NCI-H526 (cell line): ENCODE data around the gene TTC28.
"Not testable (repeated sequence)": the region's sequence is repeated elsewhere in the genome, so short reads cannot be mapped to it uniquely, and the experiment has no call there.

Experiments
- DNase-seq, 2 experiments: peaks; one replicate each; lab custom pipeline; 2025; lab: John Stamatoyannopoulos, UW

The TTC28 gene

DNA sequence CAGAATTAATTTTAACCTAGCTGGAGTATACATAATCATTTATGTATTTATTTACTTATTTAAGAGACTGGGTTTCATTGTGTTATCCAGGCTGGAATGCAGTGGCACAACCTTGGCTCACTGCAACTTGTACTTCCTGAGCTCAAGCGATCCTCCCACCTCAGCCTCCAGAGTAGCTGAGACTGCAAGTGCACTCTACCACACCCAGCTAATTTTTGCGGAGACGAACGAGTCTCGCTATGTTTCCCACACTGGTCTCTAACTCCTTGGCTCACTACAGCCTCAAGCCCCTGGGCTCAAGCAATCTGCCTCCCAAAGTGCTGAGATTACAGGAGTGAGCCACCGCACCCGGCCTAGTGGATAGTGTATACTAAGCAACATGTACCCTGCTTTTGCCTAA lies 1.5 kb downstream of the TTC28 start:
- not testable (repeated sequence) for DNase-seq

DNA sequence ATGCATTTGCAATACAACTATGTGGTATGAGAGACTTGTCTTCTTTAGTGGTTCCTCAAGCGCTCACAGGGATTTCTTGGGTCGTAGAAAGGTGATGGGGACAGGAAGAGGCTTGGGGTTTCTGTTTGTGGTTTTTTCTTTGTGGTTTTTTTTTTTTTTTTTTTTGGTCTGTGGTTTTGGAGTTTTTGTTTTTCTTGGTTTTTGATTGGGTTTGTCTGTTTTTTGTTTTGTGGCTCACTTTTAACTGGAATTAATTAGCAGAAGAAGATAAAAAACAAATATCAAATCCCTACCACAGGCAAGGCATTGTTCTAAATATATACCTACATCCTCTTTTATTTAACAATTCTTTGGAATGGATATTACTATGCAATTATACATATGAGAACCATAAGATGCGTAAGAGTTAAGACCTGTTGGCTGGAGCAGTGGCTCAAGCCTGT lies 5.5 kb downstream of the TTC28 start:
- DNase-seq: no peak

DNA sequence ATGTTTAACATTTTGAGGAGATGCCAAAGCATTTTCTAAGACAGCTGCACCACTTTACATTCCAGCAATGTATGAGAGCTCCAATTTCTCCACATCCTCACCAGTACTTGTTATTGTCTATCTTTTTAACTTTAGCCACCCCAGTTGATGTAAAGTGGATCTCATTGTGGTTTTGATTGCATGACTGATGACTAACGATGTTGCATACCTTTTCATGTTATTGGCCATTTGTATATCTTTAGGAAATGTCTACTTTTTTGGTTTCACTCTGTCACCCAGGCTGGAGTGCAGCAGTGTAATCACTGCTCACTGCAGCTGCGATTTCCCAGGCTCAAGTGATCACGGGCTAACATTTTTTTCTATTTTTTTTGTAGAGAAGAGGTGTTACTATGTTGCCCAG lies 8.9 kb downstream of the TTC28 start:
- DNase-seq: no peak

DNA sequence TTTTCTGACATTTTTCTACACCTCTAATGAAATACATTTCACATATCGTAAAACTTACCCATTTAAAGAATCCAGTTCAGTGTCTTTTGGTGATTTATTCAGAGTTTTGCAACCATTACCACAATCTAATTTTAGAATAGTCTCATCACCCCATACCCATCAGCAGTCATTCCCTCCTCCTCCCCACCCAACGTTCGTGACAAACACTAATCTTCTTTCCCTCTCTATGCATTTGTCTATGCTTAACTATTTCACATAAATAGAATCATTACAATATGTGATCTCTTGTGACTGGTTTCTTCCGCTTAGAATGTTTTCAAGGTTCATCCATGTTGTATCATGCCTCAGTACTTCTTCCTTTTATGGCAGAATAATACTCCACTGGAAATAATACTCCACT lies 9.5 kb downstream of the TTC28 start:
- DNase-seq: no peak

DNA sequence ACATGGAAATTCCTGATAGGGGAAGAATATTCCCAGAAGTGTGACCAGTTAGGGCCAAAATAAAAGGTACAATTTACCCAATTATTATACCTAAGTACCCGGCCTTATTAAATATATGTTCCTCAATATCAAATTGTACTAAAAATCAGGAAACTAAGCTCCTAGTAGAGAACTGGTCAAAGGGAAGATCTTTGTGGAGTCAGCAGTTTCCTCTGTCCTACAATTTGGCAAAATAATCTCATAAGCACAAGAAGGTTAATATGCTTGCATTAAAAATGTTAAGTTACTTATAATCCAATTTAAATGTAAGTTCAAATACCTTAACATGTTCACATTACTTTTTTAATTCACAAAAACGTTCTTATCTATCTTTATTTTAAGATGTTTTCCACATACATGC lies 10.3 kb downstream of the TTC28 start:
- no peak for DNase-seq

DNA sequence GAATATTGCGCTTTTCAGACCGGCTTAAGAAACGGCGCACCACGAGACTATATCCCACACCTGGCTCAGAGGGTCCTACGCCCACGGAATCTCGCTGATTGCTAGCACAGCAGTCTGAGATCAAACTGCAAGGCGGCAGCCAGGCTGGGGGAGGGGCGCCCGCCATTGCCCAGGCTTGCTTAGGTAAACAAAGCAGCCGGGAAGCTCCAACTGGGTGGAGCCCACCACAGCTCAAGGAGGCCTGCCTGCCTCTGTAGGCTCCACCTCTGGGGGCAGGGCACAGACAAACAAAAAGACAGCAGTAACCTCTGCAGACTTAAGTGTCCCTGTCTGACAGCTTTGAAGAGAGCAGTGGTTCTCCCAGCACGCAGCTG lies 16.1 kb downstream of the TTC28 start:
- DNase-seq: not testable (repeated sequence)

DNA sequence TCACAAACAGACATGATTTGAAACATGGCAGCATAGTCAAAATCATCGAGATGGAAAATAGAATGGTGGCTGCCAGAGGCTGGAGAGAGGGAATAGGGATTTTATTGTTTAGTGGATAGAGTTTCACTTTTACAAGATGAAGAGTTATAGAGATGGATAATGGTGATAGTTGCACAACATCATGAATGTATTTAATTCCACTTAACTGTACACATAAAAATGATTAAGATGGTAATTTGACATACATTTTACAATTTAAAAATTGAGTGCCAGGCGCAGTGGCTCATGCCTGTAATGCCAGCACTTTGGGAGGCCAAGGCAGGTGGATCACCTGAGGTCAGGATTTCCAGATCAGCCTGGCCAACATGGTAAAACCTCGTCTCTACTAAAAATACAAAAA lies 21.2 kb downstream of the TTC28 start:
- no peak for DNase-seq

DNA sequence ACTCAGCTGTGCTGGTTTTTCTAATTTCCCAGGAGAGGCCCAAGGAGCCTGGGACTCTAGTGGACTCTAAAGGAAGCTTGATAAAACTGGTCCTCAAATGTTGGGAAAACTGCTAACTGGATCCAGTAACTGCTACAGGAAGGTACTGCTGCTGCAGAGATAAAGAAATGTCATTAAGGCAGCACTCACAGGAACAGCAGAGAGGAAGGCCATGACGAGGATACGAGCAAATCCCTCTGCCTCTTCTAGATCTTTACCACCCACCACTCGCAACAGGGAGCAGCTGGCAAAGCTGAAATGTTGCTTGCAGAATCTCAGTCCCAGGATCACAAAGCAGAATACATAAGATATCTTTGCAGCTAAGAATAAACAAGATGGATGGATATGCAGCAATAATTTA lies 23.5 kb downstream of the TTC28 start:
- no peak for DNase-seq

DNA sequence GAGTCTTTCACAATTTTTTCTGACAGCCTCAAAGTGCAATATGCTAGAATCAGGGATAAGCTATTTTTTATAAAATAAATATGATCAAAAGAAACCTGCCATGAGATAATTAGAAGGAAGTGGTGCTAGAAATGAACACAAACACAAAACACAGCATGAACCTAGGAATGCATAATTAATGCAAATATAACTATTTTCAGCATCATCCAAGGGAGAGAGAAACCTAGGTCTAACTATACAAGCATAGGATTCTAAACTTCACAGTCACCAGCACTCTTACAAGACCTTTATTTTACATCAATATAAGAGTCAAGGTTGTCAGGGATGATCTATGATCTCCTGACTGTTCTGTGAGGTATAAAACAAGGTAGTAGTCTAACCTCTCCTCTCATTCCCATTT lies 29.2 kb downstream of the TTC28 start:
- DNase-seq: peak in 1 of 2 experiments; percentile 11

DNA sequence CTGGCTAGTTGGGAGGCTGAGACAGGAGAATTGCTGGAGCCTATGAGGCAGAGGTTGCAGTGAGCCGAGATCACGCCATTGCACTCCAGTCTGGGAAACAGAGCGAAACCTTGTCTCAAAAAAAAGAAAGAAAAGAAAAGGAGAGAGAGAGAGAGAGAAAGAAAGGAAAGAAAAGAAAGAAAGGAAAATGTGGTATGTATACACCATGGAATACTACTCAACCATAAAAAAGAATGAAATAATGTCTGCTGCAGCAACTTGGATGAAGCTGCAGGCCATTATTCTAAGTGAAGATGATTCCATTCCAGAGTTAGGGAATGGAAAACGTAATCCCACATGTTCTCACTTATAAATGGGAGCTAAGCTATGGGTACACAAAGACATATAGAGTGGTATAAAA lies 30.8 kb downstream of the TTC28 start:
- no peak for DNase-seq

DNA sequence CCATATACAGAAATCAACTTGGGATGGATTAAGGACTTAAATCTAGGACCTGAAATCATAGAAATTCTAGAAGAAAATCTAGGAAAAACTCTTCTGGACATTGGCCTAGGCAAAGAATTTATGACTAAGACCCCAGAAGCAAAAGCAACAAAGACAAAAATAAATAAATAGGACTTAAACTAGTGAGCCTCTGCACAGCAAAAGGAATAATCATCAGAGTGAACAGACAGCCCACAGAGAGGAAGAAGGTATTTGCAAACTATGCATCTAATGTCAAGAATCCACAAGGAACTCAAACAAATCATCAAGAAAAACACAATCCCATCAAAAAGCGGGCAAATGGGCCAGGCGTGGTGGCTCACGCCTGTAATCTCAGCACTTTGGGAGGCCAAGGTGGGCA lies 32.4 kb downstream of the TTC28 start:
- DNase-seq: no peak

DNA sequence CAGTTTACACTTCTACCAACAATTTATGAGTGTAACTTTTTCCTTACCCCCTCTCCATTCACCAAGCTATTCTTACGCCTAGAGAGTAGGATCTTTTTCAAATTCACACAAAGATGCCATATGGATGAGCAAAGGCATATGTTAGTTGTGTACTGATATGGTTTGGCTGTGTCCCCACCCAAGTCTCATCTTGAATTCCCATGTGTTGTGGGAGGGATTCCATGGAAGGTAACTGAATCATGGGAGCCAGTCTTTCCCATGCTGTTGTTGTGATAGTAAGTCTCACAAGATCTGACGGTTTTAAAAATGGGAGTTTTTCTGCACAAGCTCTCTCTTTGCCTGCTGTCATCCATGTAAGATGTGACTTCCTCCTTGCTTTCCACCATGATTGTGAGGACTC lies 40.3 kb downstream of the TTC28 start:
- no peak for DNase-seq

DNA sequence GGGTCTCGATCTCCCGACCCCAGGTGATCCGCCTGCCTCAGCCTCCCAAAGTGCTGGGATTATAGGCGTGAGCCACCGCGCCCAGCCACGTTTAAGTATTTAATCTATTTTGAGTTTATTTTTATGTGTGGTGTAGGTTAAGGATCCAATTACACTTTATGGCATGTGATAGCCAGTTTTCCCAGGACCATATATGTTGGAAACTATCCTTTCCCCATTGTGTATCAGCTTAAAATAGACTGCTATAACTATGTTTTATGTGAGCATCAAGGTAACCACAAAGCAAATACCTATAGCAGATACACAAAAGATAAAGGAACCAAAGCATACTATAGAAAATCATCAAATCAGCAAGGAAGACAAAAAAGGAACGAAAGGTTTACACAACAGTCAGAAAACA lies 42.4 kb downstream of the TTC28 start:
- DNase-seq: no peak

DNA sequence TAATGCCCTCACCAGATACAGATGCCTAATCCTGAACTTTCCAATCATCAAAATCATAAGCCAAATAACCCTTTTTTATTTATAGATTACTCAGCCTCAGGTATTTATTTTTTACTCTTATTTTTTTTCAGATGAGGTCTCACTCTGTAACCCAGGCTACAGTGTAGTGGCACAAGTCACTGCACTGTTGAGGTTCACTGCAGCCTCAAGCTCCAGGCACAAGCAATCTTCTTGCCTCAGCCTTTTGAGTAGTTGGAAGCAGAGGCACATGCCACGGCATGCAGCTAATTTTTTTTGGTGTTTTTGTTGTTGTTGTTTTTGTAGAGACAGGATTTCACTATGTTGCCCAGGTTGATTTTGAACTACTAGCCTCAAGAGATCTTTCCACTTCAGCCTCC lies 49.5 kb downstream of the TTC28 start:
- DNase-seq: no peak

DNA sequence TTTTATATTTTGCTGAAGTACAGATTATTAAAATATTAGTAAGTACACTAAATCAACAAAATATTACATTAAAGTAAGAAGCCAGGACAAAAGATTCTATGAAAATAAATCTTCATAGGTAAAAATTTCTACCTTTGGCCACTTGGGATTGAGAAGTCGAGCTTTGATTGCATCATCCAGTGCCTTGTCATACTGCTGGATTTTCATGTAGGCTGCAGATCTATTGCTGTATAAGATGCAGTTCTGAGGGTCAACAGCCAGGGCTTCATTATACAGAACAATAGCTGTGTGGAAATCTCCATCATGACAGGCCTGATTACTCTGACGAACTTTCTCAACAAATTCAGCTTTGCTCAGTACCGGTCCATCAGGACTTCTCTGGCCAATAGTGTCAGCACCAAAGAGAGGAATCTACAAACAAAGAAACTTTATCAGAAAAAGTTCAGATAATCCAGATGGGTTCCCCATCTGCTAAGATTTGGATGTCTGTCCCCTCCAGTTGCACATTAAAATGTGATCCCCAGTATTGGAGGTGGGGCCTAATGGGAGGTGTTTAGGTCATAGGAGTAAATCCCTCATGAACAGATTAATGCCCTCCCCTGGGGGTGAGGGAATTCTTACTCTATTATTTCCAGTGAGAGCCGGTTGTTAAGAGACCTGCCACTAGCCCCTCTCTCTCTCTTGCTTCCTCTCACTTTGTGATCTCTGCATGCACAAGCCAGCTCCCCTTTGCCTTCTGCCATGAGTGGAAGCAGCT lies 50.0 kb downstream of the TTC28 start:
- DNase-seq: no peak

DNA sequence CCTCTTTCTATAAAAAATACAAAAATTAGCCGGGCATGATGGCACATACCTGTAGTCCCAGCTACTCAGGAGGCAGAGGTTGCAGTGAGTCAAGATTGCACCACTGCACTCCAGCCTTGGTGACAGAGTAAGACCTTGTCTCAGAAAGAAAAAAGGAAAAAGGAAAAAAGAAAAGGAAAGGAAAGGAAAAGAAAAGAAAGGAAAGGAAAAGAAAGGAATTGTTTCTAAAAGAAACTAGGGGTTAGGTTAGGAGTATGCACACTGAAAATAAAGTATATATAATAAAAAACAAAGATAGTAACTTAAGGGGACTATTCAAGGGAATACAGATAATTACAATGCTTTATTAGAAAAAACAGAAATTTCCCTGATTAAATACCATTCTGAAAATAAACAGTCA lies 50.9 kb downstream of the TTC28 start:
- no peak for DNase-seq

DNA sequence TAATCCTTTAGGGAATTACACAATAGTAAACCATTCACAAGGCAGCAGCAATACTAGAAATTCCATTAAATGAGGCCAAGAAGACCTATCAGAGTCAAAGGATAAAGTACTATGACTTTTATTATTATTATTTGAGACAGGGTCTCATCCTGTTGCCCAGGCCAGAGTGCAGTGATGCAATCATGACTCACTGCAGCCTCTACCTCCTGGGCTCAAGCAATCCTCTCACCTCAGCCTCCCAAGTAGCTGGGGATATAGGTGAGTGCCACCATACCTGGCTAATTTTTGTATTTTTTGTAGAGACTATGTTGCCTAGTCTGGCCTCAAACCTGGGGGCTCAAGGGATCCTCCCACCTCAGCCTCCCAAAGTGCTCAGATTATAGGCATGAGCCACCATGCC lies 51.8 kb downstream of the TTC28 start:
- DNase-seq: no peak

DNA sequence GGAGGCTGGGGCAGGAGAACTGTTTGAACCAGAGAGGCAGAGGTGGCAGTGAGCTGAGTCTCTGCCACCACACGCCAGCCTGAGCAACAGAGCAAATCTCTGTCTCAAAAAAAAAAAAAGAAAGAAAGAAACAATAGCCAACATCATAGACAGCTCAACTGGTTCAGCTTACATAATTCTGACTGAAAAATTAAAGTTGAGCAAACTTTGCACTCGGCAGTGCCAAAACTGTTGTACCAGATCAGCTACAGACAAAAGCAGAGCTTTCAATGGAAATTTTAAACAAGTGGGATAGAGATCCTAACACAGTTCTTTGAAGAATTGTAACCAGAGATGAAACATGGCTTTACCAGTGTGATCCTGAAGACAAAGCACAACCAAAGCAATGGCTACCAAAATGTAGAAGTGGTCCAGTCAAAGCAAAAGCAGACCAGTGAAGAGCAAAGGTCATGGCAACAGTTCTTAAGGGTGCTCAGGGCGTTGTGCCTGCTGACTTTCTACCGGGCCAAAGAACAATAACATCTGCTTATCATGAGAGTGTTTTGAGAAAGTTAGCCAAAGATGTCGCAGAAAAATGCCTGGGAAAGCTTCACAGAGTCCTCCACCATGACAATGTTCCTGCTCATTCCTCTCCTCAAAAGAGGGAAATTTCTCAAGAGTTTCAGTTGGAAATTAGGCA lies 59.3 kb downstream of the TTC28 start:
- no peak for DNase-seq

DNA sequence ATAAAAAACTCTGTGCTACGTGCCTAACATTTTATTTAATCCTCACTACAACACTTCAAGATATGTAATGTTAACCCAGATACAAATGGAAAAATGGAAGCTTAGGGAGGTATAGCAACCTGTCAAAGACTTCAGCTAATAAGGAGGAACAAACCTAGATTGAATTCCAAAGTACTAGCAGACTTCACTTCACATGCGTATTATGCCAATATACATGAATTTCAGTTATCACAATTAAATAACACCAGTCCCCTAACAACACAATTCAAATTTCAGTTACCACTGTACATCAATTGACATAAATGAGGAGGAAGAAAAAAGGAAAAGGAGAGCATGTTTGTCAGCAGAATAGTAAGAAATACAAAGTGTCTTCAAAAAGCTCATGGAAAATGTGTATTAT lies 60.4 kb downstream of the TTC28 start:
- DNase-seq: no peak

DNA sequence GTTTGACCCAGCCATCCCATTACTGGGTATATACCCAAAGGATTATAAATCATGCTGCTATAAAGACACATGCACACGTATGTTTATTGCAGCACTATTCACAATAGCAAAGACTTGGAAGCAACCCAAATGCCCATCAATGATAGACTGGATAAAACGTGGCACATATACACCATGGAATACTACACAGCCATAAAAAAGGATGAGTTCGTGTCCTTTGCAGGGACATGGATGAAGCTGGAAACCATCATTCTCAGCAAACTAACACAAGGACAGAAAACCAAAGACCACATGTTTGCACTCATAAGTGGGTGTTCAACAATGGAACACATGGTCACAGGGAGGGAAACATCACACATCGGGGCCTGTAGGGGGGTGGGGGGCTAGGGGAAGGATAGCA lies 64.2 kb downstream of the TTC28 start:
- DNase-seq: not testable (repeated sequence)

DNA sequence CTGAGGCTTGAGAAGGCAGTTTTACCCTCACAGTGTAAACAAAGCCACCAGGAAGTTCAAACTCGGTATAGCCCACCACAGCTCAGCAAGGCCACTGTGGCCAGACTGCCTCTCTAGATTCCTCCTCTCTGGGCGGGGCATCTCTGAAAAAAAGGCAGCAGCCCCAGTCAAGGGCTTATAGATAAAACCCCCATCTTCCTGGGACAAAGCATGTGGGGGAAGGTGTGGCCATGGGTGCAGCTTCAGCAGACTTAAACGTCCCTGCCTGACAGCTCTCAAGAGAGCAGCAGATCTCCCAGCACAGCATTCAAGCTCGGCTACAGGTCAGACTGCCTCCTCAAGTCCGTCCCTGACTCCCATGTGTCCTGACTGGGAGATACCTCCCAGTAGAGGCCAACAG lies 69.7 kb downstream of the TTC28 start:
- no peak for DNase-seq

DNA sequence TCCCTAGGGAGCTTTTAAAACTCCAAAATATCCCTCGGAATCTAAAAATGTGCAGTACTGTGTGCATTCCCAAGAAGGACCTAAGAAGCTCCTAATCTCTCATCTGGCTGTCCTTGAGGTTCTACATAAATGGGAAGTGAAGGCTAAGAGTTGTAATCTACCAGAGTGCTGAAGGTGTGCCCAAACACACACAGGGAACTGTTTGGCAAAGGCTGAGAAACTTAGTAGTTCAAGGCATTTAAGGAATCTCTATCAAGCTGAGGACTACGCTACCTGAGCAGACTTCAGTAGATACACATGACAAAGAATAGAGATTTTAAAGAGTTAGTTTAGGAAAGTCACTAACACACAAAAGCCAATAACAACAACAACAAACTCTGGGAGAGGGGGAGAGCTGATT lies 71.1 kb downstream of the TTC28 start:
- no peak for DNase-seq

DNA sequence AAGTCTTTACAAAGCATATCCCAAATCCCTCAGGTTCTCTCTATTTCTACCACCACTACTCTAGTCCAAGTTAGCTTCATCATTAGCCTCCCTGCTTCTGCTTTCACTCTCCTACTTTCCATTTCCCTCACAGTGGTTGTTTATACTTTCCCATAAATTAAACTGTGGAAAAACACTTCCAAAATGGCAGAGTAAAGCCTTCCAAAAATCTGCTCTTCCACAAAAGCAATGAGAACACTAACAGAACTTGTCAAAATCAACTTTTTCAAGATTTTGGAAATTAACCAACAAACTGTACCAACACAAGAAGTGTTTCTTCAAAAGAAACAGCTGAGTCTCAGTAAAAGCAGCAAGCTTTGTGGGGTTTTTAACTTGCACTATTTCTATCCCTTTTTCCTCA lies 71.8 kb downstream of the TTC28 start:
- no peak for DNase-seq
